Measurements from ENCODE around the gene MCOLN3.

DNA sequence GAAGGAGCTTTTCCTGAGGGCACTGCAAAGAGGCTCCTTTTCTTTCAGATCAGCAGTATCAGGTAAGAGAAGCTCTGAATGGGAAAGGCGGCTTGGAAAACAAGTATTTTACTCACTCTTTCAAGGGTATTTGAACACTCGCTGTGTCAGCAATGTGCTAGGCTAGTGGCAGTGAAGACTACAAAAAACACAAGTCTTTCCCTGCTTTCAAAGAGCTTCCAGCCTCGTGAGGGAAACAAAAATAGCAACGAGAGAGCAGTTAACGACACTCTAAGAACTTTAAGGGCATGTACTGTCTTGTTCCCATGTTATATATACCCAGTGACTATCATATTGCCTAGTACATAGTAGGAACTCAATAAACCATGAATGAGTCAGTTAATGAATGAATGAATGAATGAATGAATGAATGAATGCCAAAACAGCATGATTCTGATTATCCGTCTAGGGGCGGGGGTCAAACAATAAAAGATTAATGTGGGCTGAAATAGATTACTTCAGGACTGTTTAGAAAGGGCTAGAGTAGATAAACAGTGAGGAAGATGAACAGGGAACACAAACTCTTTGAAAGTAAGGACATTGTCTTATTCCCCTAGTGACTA is 14.2 kb upstream of the MCOLN3 start:
- TF ChIP-seq, protein P1, sequence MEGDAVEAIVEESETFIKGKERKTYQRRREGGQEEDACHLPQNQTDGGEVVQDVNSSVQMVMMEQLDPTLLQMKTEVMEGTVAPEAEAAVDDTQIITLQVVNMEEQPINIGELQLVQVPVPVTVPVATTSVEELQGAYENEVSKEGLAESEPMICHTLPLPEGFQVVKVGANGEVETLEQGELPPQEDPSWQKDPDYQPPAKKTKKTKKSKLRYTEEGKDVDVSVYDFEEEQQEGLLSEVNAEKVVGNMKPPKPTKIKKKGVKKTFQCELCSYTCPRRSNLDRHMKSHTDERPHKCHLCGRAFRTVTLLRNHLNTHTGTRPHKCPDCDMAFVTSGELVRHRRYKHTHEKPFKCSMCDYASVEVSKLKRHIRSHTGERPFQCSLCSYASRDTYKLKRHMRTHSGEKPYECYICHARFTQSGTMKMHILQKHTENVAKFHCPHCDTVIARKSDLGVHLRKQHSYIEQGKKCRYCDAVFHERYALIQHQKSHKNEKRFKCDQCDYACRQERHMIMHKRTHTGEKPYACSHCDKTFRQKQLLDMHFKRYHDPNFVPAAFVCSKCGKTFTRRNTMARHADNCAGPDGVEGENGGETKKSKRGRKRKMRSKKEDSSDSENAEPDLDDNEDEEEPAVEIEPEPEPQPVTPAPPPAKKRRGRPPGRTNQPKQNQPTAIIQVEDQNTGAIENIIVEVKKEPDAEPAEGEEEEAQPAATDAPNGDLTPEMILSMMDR (conservative IDR thresholded peaks at IDR 0.05), result no peak
- TF ChIP-seq ZFX (IDR thresholded peaks at IDR 0.05), result no peak

Data from C4-2B (cell line).